Tracheal epithelial cell (primary cell): Measurements from ENCODE around the gene NARS2. TPM values are rescaled to one million over a fixed set of nuclear protein-coding genes. Genes with fewer than 3 reads are reported as not detected.

Source experiments
- total RNA-seq: library from RNA; depleted of rRNA; stranded (reverse); fragments of >200 nt; gene quantifications from 2 replicates; pipeline ENCODE4 v1.2.1, GENCODE V29; 2014

NARS2 gene, protein sequence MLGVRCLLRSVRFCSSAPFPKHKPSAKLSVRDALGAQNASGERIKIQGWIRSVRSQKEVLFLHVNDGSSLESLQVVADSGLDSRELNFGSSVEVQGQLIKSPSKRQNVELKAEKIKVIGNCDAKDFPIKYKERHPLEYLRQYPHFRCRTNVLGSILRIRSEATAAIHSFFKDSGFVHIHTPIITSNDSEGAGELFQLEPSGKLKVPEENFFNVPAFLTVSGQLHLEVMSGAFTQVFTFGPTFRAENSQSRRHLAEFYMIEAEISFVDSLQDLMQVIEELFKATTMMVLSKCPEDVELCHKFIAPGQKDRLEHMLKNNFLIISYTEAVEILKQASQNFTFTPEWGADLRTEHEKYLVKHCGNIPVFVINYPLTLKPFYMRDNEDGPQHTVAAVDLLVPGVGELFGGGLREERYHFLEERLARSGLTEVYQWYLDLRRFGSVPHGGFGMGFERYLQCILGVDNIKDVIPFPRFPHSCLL
- 21.5 and 25.1 TPM in 2 replicates for total RNA-seq

DNA sequence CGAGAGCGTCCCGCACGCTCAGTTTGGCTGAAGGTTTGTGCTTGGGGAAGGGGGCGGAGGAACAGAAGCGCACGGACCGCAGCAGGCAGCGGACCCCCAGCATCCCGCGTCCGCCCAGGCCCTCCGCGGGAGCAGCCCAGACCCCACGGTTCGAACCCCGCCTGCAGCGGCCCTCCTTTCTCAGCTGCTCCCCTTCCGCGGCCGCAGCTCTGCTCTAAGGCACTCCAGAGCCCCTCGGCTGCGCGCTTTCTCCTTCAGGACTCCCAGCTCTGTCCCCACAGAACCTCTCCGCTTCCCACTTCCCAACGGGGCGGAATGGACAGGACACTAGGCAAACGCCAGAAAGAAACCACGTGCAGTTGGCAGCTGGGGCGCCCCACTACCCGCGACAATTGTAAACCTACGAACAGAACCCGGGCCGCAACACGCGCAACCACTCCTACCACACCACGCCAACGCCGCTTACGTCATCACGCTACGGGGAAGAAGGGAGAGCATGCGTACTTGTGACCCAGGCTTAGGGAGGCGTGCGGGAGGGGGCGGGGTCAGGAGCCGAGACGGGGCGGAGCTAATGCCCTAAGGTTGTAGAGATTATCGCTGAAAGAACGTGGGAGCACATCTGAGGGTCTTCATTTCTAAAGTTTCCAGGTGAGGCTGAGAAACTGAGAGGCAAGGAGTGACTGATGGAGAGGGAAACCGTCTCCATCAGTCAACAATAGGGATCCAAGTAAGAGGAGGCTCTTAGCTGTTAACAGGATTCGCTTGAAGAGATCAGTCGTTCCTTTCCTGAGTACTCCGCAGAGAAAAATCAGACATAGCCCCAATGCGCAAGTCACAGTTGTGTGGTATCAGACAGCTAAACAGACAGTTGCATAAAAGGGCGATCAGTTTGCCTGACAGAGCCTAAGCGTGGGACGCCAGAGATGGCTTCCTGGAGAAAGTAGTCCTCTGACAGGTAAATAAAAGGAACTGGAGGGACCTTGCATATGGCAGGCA, at the start of gene NARS2:
Gene NARS2 (minus strand): TSS at position 479 of the 996 bp plus-strand sequence. CDS start 376 bp downstream, at position 103.

GRCh38 chr11:78417175-78417887, 157.3 kb downstream of the NARS2 start, which contains the start of gene GAB2:
Gene GAB2 (minus strand): TSS chr11:78417820. CDS start chr11:78417720, 100 bp downstream.

Other genes starting within 250 kb of the NARS2 start
- 2.8 and 4.3 TPM in 2 replicates for gene GAB2, start 157.0 kb downstream of the NARS2 start, total RNA-seq